Measurements from ENCODE around the gene SRGAP3.

Gene SRGAP3

DNA sequence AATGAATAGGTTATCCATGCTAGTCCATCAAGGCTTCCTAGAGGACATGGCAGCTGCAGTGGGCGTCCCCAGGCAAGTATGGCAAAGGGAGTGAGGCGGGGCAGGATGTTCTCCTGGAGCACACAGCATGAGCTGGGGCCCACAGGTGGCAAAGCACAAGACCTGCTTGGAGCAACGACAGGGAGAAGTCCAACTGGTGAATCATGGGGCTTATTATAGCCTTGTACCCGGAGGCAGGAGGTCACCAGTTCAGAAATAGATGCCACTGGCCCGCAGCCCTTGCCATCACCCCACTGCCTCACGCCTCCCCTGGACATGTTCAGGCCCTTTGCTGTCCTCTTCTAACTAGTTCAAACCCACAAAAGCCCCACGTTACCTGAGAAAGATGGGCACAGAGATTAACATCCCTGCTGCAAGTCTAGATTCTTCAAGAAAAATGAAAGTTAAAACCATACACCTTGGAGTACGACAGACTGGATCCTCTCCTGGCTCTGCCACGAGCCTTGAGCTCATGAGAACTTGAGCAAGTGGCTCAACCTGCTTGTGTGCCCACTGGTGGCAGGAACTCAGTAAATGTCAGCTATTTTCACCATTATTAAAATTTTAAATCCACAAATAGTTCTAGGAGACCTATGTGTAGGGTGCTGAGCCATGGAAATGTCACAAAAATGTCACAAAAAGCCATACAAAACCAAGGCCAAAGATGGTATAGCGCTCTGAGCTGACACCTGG lies 1.8 kb upstream of the SRGAP3 start:
- no peak for DNase-seq

GRCh38 chr3:9250236-9250635 lies 790 bp upstream of the SRGAP3 start:
- DNase-seq: no peak

GRCh38 chr3:9248522-9249271 lies 749 bp downstream of the SRGAP3 start:
- no peak for DNase-seq

- DNase-seq: no peak
These were observed 1.4 kb downstream of the SRGAP3 start for GRCh38 chr3:9247941-9248521.

GRCh38 chr3:9247361-9247940 lies 2.0 kb downstream of the SRGAP3 start:
- no peak for DNase-seq

DNA sequence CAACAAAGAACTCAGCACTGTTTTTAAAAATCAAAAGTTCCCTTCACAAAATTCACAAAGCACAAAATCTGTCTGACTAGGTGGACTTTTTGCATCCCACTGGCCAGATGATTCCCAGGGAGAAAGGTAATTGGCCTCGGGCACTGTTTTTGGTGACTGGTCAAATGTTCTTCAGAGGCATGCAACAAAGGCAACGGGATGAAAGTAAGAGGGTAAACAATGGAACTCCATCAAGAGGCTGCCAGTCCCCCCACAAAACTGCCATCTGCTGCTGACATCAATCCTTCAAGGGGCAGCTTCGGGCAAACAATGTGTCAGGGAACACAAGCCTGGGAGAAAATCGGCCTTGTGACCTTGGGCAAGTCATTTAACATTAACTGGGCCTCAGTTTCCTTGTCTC lies 3.3 kb downstream of the SRGAP3 start:
- DNase-seq: no peak

- no peak for DNase-seq
These were observed 4.8 kb downstream of the SRGAP3 start for GRCh38 chr3:9244495-9245183.

- no peak for DNase-seq
These were observed 7.5 kb downstream of the SRGAP3 start for GRCh38 chr3:9241956-9242355.

DNA sequence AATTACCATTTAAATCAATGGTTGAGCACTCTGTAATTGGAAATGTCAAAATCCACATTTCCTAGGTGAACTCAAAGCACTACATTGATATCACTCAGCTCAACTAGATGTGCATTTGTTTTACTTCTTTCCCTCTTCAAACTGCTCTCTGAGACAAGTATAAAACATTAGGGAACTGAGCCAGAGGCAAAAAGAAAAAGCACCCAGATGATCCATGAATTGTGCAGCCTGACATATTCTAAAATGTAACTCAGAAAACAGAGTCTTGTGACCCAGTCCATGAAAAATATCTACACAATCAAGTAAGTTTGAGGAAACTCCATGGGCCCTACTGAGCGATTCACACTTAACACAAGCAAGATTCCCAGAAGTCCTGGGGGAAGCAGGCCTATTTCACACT lies 9.8 kb downstream of the SRGAP3 start:
- DNase-seq: no peak

DNA sequence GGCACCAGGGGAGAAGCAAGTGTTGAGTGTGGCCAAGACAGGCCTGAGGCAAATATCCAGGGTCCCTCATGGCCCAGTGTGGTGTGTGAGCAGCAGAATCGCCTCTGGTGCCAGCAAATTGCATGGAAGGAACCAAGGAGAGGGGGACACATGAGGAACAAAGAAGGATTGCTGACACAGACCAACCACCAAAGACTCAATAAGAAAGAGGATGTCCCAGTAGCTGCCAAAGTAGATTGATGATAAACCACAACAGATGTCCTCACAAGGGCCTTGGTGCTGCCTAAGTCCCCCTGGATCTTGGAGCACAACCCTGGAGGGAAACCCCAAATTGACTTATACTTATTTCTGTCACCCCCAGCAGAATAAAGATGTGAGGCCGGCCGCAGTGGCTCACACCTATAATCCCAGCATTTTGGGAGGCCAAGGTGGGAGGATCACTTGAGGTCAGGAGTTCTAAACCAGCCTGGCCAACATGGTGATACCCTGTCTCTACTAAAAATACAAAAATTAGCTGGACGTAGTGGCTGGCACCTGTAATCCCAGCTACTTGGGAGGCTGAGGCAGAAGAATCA lies 10.6 kb downstream of the SRGAP3 start:
- no peak for DNase-seq

DNA sequence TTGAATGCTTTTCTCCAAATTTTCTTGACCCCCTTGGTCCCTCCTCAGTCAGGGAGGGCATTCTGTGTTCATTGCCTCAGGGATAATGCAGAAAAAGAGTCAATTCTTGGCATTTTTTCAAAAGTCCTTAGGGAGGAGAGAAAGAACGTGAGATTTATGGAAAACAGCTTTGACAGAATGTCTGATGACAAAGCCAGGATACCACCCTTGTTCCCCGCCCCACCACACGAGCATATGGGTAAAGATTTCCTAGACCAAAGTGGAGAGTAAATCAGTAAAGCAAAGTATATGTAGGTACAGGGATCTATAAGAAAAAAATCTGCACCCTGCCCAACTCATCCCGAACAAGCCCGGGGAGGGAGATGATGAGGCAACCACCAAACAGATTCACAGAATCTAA lies 11.2 kb downstream of the SRGAP3 start:
- DNase-seq: no peak

DNA sequence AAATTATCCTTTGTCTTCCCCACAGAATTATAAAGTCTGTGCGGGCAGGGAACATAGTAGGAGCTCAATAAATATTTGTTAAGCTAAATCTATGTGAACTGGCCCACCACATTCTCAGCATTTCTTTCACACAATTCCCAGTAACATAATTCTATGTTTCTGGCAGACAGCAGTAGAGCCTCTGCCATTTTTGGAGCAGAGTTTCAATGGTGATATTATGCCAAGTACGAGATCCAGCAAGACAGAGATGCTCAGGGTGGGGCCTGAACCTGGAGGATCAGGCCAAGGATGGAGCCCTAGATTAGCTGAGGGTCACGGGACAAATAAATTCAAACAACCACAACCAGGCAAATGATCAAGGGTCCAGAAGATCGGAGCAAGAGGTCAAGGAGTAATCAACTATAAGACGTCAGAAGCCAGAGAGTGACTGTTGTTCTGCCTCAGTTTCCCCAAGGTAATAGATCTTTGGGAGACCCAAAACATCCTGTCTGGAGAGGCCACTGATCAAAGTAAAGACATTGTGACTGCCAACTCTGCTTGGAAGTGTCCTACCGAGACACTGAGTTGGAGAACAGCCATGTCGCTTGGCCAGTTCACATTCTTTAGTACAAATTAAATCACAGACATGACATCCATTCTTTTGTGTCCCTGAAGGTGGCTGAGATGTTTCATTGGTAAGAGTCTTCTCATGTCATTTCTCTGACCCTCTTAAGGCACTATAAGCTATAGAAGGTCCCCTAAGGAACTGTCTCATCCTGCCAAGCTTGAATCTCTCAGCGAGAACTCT lies 15.4 kb downstream of the SRGAP3 start:
- no peak for DNase-seq

DNA sequence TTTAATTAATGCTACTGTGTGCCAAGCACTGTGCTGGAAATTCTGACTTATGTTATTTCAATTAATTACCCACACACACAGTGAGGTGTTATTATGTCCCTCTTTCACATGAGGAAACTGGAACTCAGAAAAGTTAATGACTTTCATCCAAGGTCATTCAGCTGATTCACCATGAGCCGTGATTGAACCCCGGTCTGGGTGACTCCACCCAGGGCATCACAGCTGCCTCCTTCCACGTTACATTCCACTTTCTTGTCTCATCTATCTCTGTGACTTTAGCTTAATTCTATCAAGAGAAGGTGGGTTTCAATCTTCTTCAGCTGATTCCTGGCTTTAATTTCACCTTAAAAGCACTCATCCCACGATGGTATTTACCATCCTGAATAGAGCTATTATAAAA lies 16.3 kb downstream of the SRGAP3 start:
- DNase-seq: no peak

- no peak for DNase-seq
These were observed 17.5 kb downstream of the SRGAP3 start for GRCh38 chr3:9231937-9232336.

DNA sequence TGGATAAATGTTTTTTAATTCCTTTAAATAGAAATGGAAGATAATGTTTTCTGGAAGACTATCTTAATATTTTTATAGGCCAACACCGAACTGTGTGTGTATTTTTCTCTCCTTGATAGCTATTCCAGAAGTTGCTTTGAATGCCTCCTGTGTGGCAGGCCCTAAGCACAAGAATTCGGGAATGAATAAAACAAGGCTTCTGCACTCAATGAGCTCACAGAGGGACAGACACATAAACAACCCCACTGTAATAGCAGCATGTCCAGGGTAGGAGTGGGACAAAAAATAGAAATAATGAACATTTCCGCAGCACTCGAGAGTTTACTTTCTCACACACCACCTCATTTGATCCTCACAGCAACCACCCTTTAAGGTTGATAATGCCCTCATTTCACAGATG lies 18.0 kb downstream of the SRGAP3 start:
- no peak for DNase-seq

GRCh38 chr3:9231006-9231405 lies 18.4 kb downstream of the SRGAP3 start:
- DNase-seq: no peak

GRCh38 chr3:9230596-9230995 lies 18.9 kb downstream of the SRGAP3 start:
- no peak for DNase-seq

GRCh38 chr3:9229879-9230278 lies 19.6 kb downstream of the SRGAP3 start:
- DNase-seq: no peak

DNA sequence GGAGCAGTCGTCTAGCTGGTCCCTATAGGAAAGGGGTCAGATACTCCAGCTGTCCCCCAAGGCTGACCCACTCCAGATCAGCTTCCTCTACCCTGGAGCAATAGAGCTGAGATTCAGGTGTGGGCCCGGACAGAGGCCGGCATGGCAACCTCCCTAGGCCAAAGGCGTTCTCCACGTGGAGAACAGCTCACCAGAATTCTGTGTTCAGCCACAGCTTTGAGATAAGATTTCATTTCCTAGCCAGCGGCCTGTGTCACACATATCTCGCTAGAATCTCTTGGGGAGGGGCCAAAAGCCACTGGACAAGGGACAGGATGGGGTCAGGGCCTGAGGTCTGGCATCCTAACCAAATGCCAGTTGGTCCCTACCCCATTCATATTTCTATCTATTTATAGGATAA lies 20.1 kb downstream of the SRGAP3 start:
- no peak for DNase-seq

DNA sequence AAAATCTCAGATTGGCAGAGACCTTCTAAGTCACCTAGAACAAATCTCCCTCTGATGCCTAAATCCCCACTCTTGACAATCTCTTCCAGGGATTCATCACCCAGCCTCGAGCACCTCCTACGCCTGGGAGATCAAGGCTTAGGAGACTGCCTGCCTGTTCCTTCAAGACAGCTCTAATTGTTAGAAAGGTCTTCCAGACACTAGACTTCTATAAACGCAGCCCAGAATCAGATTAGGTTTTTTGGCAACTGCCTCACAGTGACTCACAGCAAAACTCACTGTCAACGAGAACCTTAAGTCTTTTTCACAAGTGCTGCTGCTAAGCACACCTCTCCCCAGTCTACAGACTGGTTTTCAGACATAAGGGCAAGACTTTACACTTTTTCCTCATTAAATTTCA lies 23.1 kb downstream of the SRGAP3 start:
- DNase-seq: no peak

- DNase-seq: no peak
These were observed 24.2 kb downstream of the SRGAP3 start for GRCh38 chr3:9225268-9225667.

DNA sequence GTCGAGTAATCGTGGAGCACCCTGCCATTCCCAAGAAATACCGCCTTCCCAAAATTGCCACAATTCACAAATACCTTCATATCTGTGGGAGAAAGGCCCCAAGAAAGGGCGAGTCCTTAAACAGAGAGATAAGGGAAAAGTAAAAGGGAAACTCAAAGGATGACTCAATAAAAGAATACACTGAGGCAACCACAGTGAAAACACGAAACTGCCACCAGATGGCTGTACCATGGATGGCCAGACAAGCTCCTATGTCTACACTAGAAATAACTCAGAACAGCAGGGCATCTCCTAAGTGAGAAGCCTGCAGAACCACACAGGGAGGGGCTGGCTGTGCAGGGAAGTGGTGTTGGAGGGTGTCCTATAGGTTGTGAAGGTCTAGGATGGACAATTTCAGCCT lies 25.0 kb downstream of the SRGAP3 start:
- no peak for DNase-seq
